GM19324 (cell line): ENCODE measurements around the gene CCER1.

Experiments used
- ATAC-seq: cut with Tn5 transposase; IDR thresholded peaks from one replicate; pipeline ENCODE4 v1.9.1; 2021; ENCODE audit warnings: mild to moderate bottlenecking, moderate library complexity; ENCODE audit not compliant: unreplicated experiment, low FRiP score

The CCER1 gene

DNA sequence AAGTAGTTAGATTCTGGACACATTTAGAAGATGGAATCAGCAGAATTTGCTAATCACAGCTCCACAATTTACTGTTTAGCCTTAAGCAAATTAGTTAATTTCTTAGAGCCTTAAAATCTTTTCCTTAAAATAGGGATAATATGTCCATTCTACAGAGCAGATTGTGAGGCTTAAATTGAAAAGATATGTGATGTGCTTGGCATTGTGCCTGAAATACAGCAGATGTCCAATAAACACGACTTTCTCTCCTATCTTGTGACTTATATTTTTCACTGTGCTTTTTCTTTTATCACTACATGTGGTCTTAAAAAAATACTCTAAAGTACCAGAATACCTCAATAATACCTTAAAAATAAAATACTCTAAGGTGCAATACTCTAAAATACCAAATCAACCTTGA lies 30.6 kb downstream of the CCER1 start:
- no peak for ATAC-seq

DNA sequence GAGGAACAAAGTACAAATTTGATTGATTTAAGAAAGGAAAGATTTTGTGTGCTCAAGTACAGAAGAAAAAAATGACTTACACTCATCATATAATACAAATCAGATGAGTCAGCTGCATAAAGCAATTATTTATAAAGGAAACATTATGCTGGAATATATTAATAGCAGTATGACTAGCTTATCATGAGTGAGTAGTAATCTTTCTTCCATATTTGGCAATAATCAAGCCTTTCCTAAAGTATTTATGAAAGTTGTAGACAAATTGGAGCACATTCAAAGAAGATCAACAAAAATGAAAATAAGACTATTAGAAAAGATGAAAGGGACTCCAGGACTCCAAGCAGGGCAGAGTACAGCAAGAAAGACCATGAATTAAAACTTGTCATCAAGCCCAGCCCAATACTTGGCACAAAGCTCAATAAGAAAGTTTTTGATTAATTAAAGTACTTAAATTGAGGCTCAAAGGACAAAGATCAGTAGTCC lies 32.8 kb downstream of the CCER1 start:
- ATAC-seq: no peak

DNA sequence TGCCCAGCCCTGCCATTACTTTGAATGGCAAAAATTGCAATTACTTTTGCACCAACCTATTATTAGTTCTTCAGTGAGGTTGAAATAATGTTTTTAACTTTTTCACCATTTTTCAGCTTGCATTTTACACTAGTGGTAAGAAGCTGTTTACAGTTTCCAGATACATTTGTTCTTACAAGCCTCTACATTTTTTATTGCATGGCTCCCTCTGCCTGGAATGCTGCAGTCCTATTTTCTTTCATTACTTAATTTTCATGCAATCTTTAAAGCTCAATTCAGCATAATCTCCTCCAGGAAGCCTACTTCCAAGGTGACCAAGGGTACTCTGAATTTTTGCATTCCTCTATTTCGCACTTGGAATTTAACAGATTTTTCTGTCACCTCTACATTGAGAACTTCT lies 33.4 kb downstream of the CCER1 start:
- no peak for ATAC-seq

DNA sequence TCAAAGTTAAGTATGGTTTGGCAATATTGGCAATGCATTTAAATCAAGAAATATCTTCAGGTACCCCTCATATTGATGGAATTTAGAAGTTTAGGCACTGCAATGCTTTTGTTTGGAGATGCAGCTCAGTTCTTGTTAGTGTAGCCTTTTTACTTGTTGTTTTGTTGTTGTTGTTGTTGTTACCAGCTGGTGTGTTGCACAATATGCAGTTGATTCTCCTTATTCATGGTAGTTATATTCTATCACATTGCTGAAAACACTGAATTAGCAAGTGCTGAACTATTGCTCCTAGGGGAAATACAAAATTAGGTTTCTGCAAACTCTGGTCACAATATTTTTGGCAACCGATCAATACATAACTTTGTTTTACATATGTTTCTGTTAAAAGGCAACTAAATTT lies 34.8 kb downstream of the CCER1 start:
- no peak for ATAC-seq

DNA sequence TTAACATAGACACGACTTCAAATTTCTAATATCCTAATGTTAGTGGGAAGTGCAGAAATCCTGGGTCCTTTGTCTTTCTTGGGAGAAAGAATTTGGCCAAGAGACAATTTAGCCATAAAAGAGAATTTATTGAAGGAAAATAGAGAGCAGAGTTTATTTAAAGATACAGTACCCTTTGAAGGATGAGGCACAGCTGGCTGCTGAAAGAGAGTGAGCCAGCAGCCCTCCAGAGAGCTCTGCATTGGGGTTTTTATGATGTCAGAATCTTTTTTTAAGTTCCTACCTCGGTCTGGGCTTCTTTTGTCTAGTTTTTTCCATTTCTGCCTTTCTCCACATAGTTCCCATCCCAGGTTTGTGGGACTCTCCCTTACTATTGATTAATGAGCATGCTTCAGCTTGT lies 37.5 kb downstream of the CCER1 start:
- ATAC-seq: no peak

DNA sequence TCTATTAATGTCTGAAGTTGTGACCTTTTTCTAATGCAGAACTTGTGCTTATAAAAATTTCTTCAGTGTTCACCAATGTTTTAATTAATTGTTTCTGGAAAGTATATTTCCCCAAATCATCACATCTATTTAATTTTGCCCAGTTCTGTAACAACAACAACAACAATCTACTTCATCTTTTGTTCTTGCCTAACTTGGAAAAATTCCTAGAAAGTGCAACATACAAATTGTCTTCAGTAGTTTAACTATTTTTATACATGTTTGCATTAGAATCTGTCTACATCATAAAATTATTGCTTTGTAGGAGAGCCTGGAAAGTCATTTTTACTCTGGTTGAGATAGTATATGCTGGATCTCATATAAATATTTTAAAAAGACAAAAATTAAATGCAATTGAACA lies 38.5 kb downstream of the CCER1 start:
- no peak for ATAC-seq

DNA sequence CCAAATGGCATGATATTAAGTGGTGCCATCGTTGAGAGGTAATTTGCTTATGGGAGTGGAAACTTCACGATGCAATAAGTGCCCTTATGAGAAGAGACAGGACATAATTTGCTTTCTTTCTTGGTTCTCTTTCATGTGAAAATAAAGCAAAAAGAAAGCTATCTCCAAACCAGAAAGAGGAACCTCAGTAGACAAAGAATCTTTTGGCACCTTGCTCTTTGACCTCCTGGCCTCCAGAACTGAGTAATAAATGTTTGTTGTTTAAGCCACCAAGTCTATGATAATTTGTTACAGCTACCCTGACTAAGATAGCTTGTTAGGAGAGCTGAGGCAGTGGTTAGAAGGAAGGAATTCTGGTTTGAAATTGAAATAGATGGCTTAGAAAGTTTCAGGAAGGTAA lies 39.6 kb downstream of the CCER1 start:
- ATAC-seq: no peak

DNA sequence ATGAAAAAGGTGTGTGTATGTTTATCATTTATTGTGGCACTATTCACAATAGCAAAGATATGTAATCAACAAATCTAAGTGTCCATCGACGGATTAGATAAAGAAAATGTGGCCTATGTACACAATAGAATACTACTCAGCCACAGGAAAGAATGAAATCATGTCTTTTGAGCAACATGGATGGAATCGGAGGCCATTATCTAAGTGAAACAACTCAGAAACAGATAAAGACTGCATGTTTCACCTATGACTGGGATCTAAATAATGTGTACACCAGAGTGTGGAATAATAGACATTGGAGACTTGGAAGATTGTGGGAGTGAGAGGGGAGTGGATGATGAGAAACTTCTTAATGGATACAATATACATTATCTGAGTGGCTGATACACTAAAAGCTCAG lies 44.0 kb downstream of the CCER1 start:
- ATAC-seq: no peak

DNA sequence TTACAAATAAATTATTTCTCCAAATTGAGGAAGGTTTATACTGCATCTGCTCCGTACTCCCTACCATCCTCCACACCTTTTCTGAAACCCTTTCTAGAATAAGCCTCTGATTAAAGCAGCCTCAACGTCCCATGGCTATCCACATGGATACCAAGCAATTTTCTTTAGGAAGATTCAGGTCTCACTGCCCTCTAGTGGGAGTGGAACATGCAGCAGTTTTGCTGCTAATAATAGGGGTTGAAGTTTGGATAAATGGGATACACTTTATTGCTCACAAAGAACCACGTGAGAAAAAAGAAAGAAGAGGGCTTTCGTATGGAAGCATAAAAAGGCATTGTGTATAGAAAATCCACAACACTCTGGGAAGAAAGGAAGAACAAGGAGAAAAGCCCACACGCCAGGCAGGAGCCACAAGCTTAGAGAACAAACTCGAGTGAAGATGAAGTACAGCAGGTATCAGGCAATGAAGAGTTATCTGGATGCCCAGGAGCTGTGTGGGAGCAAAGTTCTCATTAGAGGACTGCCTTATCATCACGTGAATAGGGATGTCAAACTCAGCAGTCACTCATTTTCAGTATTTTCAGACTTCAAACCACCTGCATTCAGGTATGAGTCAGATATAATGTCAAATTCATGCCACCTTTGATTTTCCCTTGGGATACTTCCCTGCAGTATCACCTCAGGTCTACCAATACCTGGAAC lies 45.8 kb downstream of the CCER1 start:
- ATAC-seq: no peak

DNA sequence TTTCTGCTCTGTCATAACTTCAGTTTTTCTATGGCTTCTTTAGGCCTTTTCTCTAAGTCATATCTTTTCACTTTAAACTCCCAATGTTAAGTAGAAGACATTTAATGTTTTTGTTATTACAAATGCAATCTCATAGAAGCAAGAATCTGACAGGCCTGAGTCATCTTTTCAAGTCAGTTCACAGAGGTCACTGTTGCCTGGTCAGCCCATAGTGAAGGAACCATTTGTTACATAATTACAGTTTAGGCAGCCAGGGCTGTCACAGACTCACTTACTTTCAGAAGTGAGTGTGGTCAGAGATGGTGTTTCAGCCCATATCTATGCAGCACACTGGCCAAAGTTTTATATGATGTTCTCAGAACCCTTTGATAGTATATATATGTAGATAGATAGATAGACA lies 46.5 kb downstream of the CCER1 start:
- ATAC-seq: no peak

DNA sequence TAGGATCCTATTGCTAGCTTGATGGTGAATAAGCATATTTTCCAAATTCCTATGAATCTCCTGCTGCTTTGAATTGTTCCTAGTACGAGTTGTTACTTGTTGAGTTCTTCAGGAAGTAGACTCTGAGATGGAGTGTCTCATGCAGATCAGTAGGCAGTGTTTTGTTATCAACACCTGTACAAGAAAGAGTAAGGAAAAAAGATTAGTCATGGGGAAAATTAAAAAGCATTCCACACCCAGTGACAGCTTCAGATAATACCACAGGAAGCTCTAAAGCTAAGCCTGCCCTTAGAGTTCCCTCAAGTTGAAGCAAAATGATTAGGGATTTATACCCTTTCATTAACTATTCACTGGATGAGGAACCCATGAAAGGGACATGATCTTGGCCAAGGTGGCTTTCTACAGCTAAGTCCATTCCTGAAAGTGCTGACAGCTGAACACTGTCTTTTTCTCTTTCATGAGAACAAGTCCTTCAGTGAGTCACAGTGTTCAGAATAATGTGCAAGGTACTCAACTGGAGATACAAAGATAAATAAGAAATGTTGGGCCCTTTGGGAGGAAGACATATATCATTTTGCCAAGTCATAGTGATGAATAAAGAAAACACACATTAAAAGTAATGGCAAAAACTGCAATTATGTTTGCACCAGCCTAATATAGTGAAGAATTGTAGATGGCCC lies 49.1 kb downstream of the CCER1 start:
- no peak for ATAC-seq

DNA sequence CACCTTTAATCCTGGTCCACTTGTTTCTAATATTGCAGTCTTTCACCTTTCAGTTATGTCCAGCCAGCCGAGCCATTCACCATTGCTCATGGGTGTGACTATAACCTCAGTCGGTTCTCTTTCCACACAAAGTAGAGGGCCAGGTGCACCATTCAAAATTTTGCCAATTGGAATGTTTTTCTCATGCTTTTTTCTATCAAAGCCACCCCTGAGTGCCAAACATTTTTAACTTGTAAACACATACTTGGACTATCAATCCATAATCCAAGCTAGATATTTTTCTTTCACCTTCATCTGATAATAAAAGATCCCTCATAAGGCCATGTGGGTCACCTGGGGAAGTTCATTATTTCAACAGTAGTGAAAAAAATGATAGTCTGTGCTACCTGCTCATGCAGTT lies 52.4 kb downstream of the CCER1 start:
- ATAC-seq: no peak
